CD14-positive monocyte (primary cell): ENCODE measurements around the gene UBE2E1. TPM values are rescaled to one million over a fixed set of nuclear protein-coding genes. Genes with fewer than 3 reads are reported as not detected.

Source experiments
- DNase-seq, 3 donors: peaks; one replicate each; pipeline ENCODE4 v3.0.0-alpha.2; 2011 to 2022
- H2AFZ ChIP-seq: 2 replicates; pipeline ENCODE4 v1.6.0; 2012; ENCODE audit warnings: mild to moderate bottlenecking, low read depth, low read length, inconsistent platforms; ENCODE audit not compliant: insufficient read depth, poor library complexity, severe bottlenecking
- H3K27ac ChIP-seq, 2 donors: 1 replicate in 1 of 2; 2 replicates in 1 of 2; pipeline ENCODE4 v1.5.1; 2012 to 2013; ENCODE audit warnings: low read length in 2 of 2, control low read depth in 1 of 2, inconsistent platforms in 1 of 2, low read depth in 1 of 2, mild to moderate bottlenecking in 1 of 2
- H3K27me3 ChIP-seq, 2 donors: one replicate each; pipeline versions ENCODE4 v1.6.0 to v1.6.1; 2011 to 2013; ENCODE audit warnings: low read length in 2 of 2; ENCODE audit not compliant: control insufficient read depth in 2 of 2, insufficient read depth in 2 of 2
- H3K36me3 ChIP-seq, 2 donors: replicated peaks in 1 of 2; 1 replicate in 1 of 2; 2 replicates in 1 of 2; pipeline versions ENCODE4 v1.5.1 to v1.6.1; 2012 to 2013; ENCODE audit warnings: low read length in 2 of 2, control low read depth in 1 of 2, inconsistent platforms in 1 of 2, mild to moderate bottlenecking in 1 of 2; ENCODE audit not compliant: insufficient read depth in 2 of 2, control insufficient read depth in 1 of 2
- H3K4me1 ChIP-seq, 2 donors: 1 replicate in 1 of 2; 2 replicates in 1 of 2; pipeline versions ENCODE4 v1.5.1 to v1.6.1; 2012 to 2013; ENCODE audit warnings: low read length in 2 of 2, control low read depth in 1 of 2, inconsistent platforms in 1 of 2, mild to moderate bottlenecking in 1 of 2, moderate library complexity in 1 of 2; ENCODE audit not compliant: insufficient read depth in 2 of 2, control insufficient read depth in 1 of 2
- H3K4me2 ChIP-seq: replicated peaks from 2 replicates; pipeline ENCODE3; 2012; ENCODE audit warnings: low read length, moderate library complexity, mild to moderate bottlenecking; ENCODE audit not compliant: poor library complexity, severe bottlenecking; ENCODE audit errors: extremely low read depth
- H3K4me3 ChIP-seq, 3 experiments: fragments of 200-600 bp in 1 of 3; sonication (generic) in 1 of 3; replicated peaks in 1 of 3; 1 replicate in 2 of 3; 2 replicates in 1 of 3; pipeline ENCODE4 v1.5.1; 2011 to 2013; ENCODE audit warnings: low read length in 3 of 3, mild to moderate bottlenecking in 3 of 3, control low read depth in 2 of 3, low read depth in 2 of 3, inconsistent platforms in 1 of 3, moderate library complexity in 1 of 3
- H3K79me2 ChIP-seq: 2 replicates; pipeline ENCODE4 v1.6.0; 2012; ENCODE audit warnings: mild to moderate bottlenecking, control low read depth, inconsistent platforms, low read length, moderate library complexity; ENCODE audit not compliant: insufficient read depth
- H3K9ac ChIP-seq: 2 replicates; pipeline ENCODE4 v1.6.0; 2017; ENCODE audit warnings: low read length, mild to moderate bottlenecking; ENCODE audit not compliant: insufficient read depth, poor library complexity, severe bottlenecking
- H3K9me3 ChIP-seq, 2 donors: replicated peaks in 1 of 2; 1 replicate in 1 of 2; 2 replicates in 1 of 2; pipeline versions ENCODE4 v1.5.1 to v1.6.1; 2012 to 2013; ENCODE audit warnings: low read length in 2 of 2, control low read depth in 1 of 2; ENCODE audit not compliant: control insufficient read depth in 1 of 2, insufficient read depth in 1 of 2
- H4K20me1 ChIP-seq: 2 replicates; pipeline ENCODE4 v1.6.0; 2012; ENCODE audit warnings: mild to moderate bottlenecking, low read length, control low read depth, moderate library complexity; ENCODE audit not compliant: insufficient read depth
- H3K27ac Mint-ChIP-seq, 7 donors: one replicate each; pipeline ENCODE4 v1.8.0; 2020; ENCODE audit warnings: mild to moderate bottlenecking in 7 of 7, mixed read lengths in 7 of 7, moderate library complexity in 6 of 7, inconsistent platforms in 2 of 7
- H3K27me3 Mint-ChIP-seq, 3 donors: one replicate each; pipeline ENCODE4 v1.8.0; 2021 to 2022; ENCODE audit warnings: low read depth in 3 of 3, mild to moderate bottlenecking in 3 of 3, mixed read lengths in 3 of 3, moderate library complexity in 3 of 3, inconsistent platforms in 1 of 3
- H3K36me3 Mint-ChIP-seq, 2 donors: one replicate each; pipeline ENCODE4 v1.8.0; 2020; ENCODE audit warnings: mixed read lengths in 2 of 2, inconsistent platforms in 1 of 2, mild to moderate bottlenecking in 1 of 2
- H3K4me1 Mint-ChIP-seq: one replicate; pipeline ENCODE4 v1.8.0; 2020; ENCODE audit warnings: mild to moderate bottlenecking, mixed read lengths
- H3K4me3 Mint-ChIP-seq, 2 donors: one replicate each; pipeline ENCODE4 v1.8.0; 2020; ENCODE audit warnings: mild to moderate bottlenecking in 2 of 2, mixed read lengths in 2 of 2, moderate library complexity in 1 of 2
- H3K9me3 Mint-ChIP-seq, 7 donors: one replicate each; pipeline ENCODE4 v1.8.0; 2020 to 2022; ENCODE audit warnings: mixed read lengths in 7 of 7, mild to moderate bottlenecking in 6 of 7, moderate library complexity in 6 of 7, inconsistent platforms in 2 of 7
- WGBS: methylation state at CpG from one replicate; pipeline ENCODE4 v1.1.5; 2013; ENCODE audit warnings: missing lambda C conversion rate; ENCODE audit not compliant: insufficient coverage; 5-methylcytosine and 5-hydroxymethylcytosine counted together
- intact Hi-C, 2 donors: fragments of 100-400 bp; cut with micrococcal nuclease; formaldehyde crosslinking; loops; one replicate each; pipeline versions ENCODE4 v1.15.0 to v1.15.1; 2023
- polyA plus RNA-seq, 3 donors: library from polyadenylated mRNA; depleted of rRNA in 1 of 3; unstranded in 2 of 3; stranded (reverse) in 1 of 3; fragments of 300-500 nt in 2 of 3; fragments of >200 nt in 1 of 3; fragmentation: Illumina TruSeq in 2 of 3; gene quantifications; 1 replicate in 2 of 3; 2 replicates in 1 of 3; pipeline ENCODE4 v1.2.3, GENCODE V29; 2012 to 2021
- TF ChIP-seq, protein P1 (sequence below): fragments of 200-600 bp; IDR thresholded peaks from one replicate; pipeline ENCODE4 v1.8.0; 2022; ENCODE audit warnings: antibody characterized with exemption, mild to moderate bottlenecking

Gene UBE2E1
- polyA plus RNA-seq, 3 donors: 31.3 to 60.2 (median 34.6) TPM

DNA sequence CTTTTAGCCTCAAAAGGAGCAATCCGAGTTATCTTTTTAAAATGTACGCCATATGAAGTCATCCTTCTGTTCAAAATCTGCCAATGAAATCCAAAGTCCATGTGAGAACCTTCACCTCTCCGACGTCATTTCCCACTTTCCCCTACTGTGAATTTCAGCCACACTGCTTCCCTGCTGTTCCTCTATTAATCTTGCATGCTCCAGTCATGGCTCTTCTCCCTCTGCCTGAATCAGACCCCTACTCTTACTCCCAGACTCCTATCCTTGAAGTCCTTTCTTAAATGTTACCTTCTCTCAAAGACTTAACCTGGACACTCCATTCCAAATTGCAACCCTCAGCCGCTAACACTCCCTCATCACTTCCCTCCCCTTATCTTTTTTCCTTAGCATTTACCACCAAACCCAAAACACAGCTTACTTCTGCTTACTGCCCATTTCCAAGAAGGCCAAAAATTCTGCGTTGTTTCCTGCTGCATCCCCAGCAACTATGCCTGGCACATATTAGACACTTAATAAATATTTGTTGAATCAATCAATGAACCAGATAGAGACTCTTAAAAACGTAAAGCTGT, 109.9 kb downstream of the UBE2E1 start:
- peak; percentile 3 to 35 (median 11) for DNase-seq
- Mint-ChIP-seq H3K27me3 (peaks cover 8 to 11% (median 10%) of the 10 kb centered on the region in 3 donors), H3K36me3 (peaks cover 30 to 31% of the 10 kb centered on the region in 2 donors), H3K4me1 (peaks cover 43% of the 10 kb centered on the region), H3K27ac (peak overlapping the region in 2 of 7 donors; percentile 2 to 12), H3K9me3 (peaks cover 0 to 2% (median 0%) of the 10 kb centered on the region in 7 donors), H3K4me3 (peak overlapping the region; percentile 96 to 97)
- TF ChIP-seq, protein P1, sequence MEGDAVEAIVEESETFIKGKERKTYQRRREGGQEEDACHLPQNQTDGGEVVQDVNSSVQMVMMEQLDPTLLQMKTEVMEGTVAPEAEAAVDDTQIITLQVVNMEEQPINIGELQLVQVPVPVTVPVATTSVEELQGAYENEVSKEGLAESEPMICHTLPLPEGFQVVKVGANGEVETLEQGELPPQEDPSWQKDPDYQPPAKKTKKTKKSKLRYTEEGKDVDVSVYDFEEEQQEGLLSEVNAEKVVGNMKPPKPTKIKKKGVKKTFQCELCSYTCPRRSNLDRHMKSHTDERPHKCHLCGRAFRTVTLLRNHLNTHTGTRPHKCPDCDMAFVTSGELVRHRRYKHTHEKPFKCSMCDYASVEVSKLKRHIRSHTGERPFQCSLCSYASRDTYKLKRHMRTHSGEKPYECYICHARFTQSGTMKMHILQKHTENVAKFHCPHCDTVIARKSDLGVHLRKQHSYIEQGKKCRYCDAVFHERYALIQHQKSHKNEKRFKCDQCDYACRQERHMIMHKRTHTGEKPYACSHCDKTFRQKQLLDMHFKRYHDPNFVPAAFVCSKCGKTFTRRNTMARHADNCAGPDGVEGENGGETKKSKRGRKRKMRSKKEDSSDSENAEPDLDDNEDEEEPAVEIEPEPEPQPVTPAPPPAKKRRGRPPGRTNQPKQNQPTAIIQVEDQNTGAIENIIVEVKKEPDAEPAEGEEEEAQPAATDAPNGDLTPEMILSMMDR: no peak
- H3K27me3 ChIP-seq: no peaks in the 10 kb centered on the region
- intact Hi-C loops: loop anchor here (2.0 to 10.0 kb wide), 2 partner anchors 29 to 49 kb away; partner anchors contain the start of gene NR1D2 (in 1 of the 2)
- peaks cover 21% of the 10 kb centered on the region for H3K79me2 ChIP-seq
- H4K20me1 ChIP-seq: peaks cover 32% of the 10 kb centered on the region
- H3K9ac ChIP-seq: no peak overlapping the region
- peak overlapping the region; percentile 85 for H3K4me2 ChIP-seq
- peak overlapping the region; percentile 95 for H2AFZ ChIP-seq
- peaks cover 26 to 33% of the 10 kb centered on the region in 2 donors for H3K4me1 ChIP-seq
- H3K4me3 ChIP-seq: peak overlapping the region; percentile 91 to 100 (median 100)
- peaks cover 18 to 29% of the 10 kb centered on the region in 2 donors for H3K36me3 ChIP-seq
- no peaks in the 10 kb centered on the region for H3K9me3 ChIP-seq
- 26% methylated on average over 4 of the region's 7 CpGs for whole genome bisulfite sequencing
- H3K27ac ChIP-seq: no peak overlapping the region

DNA sequence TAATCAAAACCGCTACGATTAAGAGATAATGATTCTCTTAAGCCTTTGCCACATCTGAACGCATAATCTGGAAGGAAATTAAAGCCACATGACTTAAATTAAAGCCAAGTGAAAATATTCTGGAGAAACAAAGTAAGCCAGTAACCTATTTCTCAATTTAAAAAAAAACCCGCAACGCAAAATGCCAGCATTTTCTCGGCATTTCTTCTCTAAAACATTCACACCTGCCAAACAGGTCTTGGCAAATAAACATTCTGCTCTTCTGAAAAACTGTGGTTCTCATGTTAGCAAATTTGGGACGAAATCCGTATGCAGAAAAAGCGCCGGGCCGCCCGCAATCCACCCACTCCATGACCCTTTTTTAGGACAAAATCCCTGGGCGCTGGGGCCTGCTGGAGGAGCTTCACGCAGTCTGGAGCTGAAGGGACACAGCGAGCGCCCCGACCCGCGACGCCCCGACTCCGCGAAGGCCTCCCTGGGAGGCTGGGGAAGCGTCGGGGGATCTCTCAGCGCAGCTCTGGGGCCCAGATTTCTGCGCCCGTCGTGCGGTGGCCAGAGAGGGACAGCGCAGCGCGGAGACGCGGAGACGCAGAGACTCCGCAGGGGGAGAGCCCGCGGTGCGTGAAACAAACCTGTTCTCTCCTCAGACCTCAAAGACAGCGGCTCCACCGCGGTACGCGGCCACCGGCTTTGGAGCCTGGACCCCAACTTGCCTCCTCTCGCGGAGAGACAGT, 110.6 kb downstream of the UBE2E1 start:
- H3K27ac Mint-ChIP-seq: peak overlapping the region; percentile 93 to 97 (median 95)
- TF ChIP-seq, protein P1: no peak
- Histone ChIP-seq H3K27me3 (no peaks in the 10 kb centered on the region), H4K20me1 (peaks cover 32% of the 10 kb centered on the region), H3K36me3 (peaks cover 22 to 36% of the 10 kb centered on the region in 2 donors), H3K4me2 (peak overlapping the region; percentile 85), H3K4me3 (peak overlapping the region; percentile 91 to 100 (median 100)), H3K9me3 (no peaks in the 10 kb centered on the region), H3K4me1 (peaks cover 26 to 33% of the 10 kb centered on the region in 2 donors), H3K27ac (peak overlapping the region; percentile 94), H3K9ac (peak overlapping the region; percentile 77), H3K79me2 (peaks cover 21% of the 10 kb centered on the region), H2AFZ (peak overlapping the region; percentile 95)
- peaks cover 0 to 2% (median 0%) of the 10 kb centered on the region in 7 donors for H3K9me3 Mint-ChIP-seq
- under 1% methylated on average over 44 of the region's 48 CpGs for WGBS
- H3K36me3 Mint-ChIP-seq: peaks cover 34 to 36% of the 10 kb centered on the region in 2 donors
- intact Hi-C loops: loop anchor here (2.0 to 10.0 kb wide), 2 partner anchors 28 to 48 kb away; partner anchors contain the start of gene NR1D2 (in 1 of the 2)
- H3K4me1 Mint-ChIP-seq: peaks cover 43% of the 10 kb centered on the region
- H3K27me3 Mint-ChIP-seq: peaks cover 8 to 11% (median 10%) of the 10 kb centered on the region in 3 donors
- H3K4me3 Mint-ChIP-seq: peak overlapping the region; percentile 96 to 97
- DNase-seq: no peak
